GM23338 (cell line): ENCODE data around the gene FLT3. TPM values are rescaled to one million over a fixed set of nuclear protein-coding genes. Genes with fewer than 3 reads are reported as not detected.

ENCODE experiments used
- ATAC-seq: fragments of 200-7000 bp; cut with Tn5 transposase; 3 replicates; pipeline ENCODE4 v1.9.1; 2020
- DNase-seq: peaks from one replicate; pipeline ENCODE4 v3.0.0-alpha.2; 2015; ENCODE audit warnings: low spot score
- H2AFZ ChIP-seq: fragments of 200-600 bp; sonication (generic); 2 replicates; pipeline ENCODE4 v1.8.0; 2016; ENCODE audit warnings: antibody characterized with exemption, mild to moderate bottlenecking, moderate library complexity
- H3F3A ChIP-seq: fragments of 200-600 bp; sonication (generic); replicated peaks from 2 replicates; pipeline ENCODE4 v1.8.0; 2017; ENCODE audit warnings: antibody characterized with exemption, mixed run types, low read depth
- H3K27ac ChIP-seq: fragments of 200-600 bp; sonication (generic); 2 replicates; pipeline ENCODE4 v1.6.1; 2016; ENCODE audit warnings: low read depth
- H3K27me3 ChIP-seq: fragments of 200-600 bp; sonication (generic); 2 replicates; pipeline ENCODE4 v1.8.0; 2016; ENCODE audit warnings: mild to moderate bottlenecking, mixed run types, moderate library complexity; ENCODE audit not compliant: insufficient read depth
- H3K36me3 ChIP-seq: fragments of 200-600 bp; sonication (generic); 2 replicates; pipeline ENCODE4 v1.8.0; 2016; ENCODE audit warnings: mild to moderate bottlenecking; ENCODE audit not compliant: insufficient read depth
- H3K4me1 ChIP-seq: fragments of 200-600 bp; sonication (generic); 2 replicates; pipeline ENCODE4 v1.8.0; 2016; ENCODE audit warnings: mild to moderate bottlenecking, moderate library complexity; ENCODE audit not compliant: insufficient read depth
- H3K4me2 ChIP-seq: fragments of 200-600 bp; sonication (generic); 2 replicates; pipeline ENCODE4 v1.7.1; 2017; ENCODE audit warnings: mixed run types
- H3K4me3 ChIP-seq: fragments of 200-600 bp; sonication (generic); 2 replicates; pipeline ENCODE4 v1.6.1; 2016; ENCODE audit warnings: mixed run types
- H3K79me2 ChIP-seq: fragments of 200-600 bp; sonication (generic); replicated peaks from 2 replicates; pipeline ENCODE4 v1.8.0; 2017; ENCODE audit warnings: mild to moderate bottlenecking; ENCODE audit not compliant: insufficient read depth
- H3K9me2 ChIP-seq: fragments of 200-600 bp; sonication (generic); 2 replicates; pipeline ENCODE4 v1.8.0; 2017; ENCODE audit not compliant: insufficient read depth
- H4K20me1 ChIP-seq: fragments of 200-600 bp; sonication (generic); replicated peaks from 2 replicates; pipeline ENCODE4 v1.8.0; 2017; ENCODE audit warnings: mild to moderate bottlenecking; ENCODE audit not compliant: insufficient read depth
- H3K27ac Mint-ChIP-seq: 2 replicates; pipeline ENCODE4 v1.8.0; 2020; ENCODE audit warnings: inconsistent platforms, mild to moderate bottlenecking, moderate library complexity, mixed read lengths
- H3K27me3 Mint-ChIP-seq: 3 replicates; pipeline ENCODE4 v1.8.0; 2022; ENCODE audit warnings: low read depth, mild to moderate bottlenecking, moderate library complexity, mixed read lengths, inconsistent platforms; ENCODE audit not compliant: insufficient read depth, poor library complexity
- H3K36me3 Mint-ChIP-seq: 3 replicates; pipeline ENCODE4 v1.8.0; 2021; ENCODE audit warnings: low read depth, mild to moderate bottlenecking, inconsistent platforms, moderate library complexity, mixed read lengths
- H3K4me1 Mint-ChIP-seq: 3 replicates; pipeline ENCODE4 v1.8.0; 2020; ENCODE audit warnings: mild to moderate bottlenecking, inconsistent platforms, mixed read lengths
- H3K4me3 Mint-ChIP-seq: 3 replicates; pipeline ENCODE4 v1.8.0; 2021; ENCODE audit warnings: moderate library complexity, mild to moderate bottlenecking, inconsistent platforms, mixed read lengths
- H3K9me3 Mint-ChIP-seq: 3 replicates; pipeline ENCODE4 v1.8.0; 2020; ENCODE audit warnings: moderate library complexity, mild to moderate bottlenecking, inconsistent platforms, mixed read lengths
- CREB1 ChIP-seq: fragments of 250-450 bp; sonication (Bioruptor Pico); IDR thresholded peaks from 2 replicates; pipeline ENCODE4 v1.5.0; 2020; ENCODE audit warnings: low read depth, mild to moderate bottlenecking, moderate library complexity
- EZH2 ChIP-seq: fragments of 200-600 bp; sonication (generic); IDR thresholded peaks from one replicate; pipeline ENCODE4 v1.8.0; 2017; ENCODE audit warnings: antibody characterized with exemption, mild to moderate bottlenecking, low read depth; ENCODE audit not compliant: unreplicated experiment
- EZH2phosphoT487 ChIP-seq: fragments of 200-600 bp; sonication (generic); IDR thresholded peaks from one replicate; pipeline ENCODE4 v1.8.1; 2018; ENCODE audit warnings: antibody characterized with exemption; ENCODE audit not compliant: unreplicated experiment
- POLR2AphosphoS5 ChIP-seq: IDR thresholded peaks from 2 replicates; pipeline ENCODE4 v1.6.1; 2016; ENCODE audit warnings: antibody characterized with exemption, low read depth
- STAT1 ChIP-seq: IDR thresholded peaks from one replicate; pipeline ENCODE4 v1.6.1; 2016; ENCODE audit warnings: antibody characterized with exemption; ENCODE audit not compliant: unreplicated experiment
- ZNF114 ChIP-seq: fragments of 250-450 bp; sonication (Bioruptor Pico); IDR thresholded peaks from 2 replicates; pipeline ENCODE4 v1.5.0; 2020; ENCODE audit warnings: mild to moderate bottlenecking, moderate library complexity
- ZNF331 ChIP-seq: fragments of 250-450 bp; sonication (Bioruptor Pico); IDR thresholded peaks from 2 replicates; pipeline ENCODE4 v1.5.0; 2020; ENCODE audit warnings: low read depth, mild to moderate bottlenecking, moderate library complexity
- polyA plus RNA-seq: library from polyadenylated mRNA; unstranded; fragments of >200 nt; fragmentation: Nextera tagmentation; extraction: Ambion mirVana; gene quantifications from 2 replicates; pipeline ENCODE4 v1.2.1, GENCODE V29; 2016
- total RNA-seq: library from RNA; depleted of rRNA; stranded (reverse); fragments of >200 nt; shearing (Covaris generic); gene quantifications from 2 replicates; pipeline ENCODE4 v1.2.3, GENCODE V29; 2014
- TF ChIP-seq, protein P1 (sequence below): IDR thresholded peaks from one replicate; pipeline ENCODE4 v1.6.1; 2018; ENCODE audit warnings: antibody characterized with exemption; ENCODE audit not compliant: unreplicated experiment
- TF ChIP-seq, protein P2 (sequence below), 2 experiments: fragments of 200-600 bp in 1 of 2; sonication (generic) in 1 of 2; conservative IDR thresholded peaks; 2 replicates each; pipeline versions ENCODE4 v1.5.1 to v1.6.1; 2016 to 2017; ENCODE audit warnings: antibody characterized with exemption in 2 of 2, low read depth in 2 of 2, mild to moderate bottlenecking in 2 of 2, moderate library complexity in 1 of 2
- TF ChIP-seq, protein P3 (sequence below): IDR thresholded peaks from 2 replicates; pipeline ENCODE4 v1.6.1; 2016; ENCODE audit warnings: antibody characterized with exemption
- TF ChIP-seq, protein P4 (sequence below): fragments of 250-450 bp; sonication (Bioruptor Pico); IDR thresholded peaks from 2 replicates; pipeline ENCODE4 v1.5.0; 2020; ENCODE audit warnings: mild to moderate bottlenecking, moderate library complexity

The FLT3 gene
- total and polyA plus RNA-seq, 2 experiments from 2014 or later: 0.17 to 0.44 TPM

DNA sequence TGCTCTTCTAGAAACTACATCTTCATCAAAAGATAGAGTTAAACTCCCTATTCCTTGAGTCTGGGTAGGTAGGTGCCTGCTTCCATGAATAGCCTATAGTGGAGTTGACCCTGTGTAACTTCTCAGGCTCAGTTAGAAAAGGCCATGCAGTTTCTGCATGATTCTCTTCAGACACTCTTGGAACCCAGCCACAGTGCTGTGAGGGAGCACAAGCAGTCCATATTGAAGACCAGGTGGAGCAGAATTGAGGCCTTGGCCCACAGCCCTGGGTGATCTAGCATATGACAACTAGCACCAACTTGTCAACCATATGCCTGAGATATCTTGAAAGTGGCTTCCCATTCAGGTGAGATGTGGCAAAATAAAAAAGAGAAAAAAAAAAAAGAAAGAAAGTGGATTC is 27.7 kb upstream of the FLT3 start:
- TF ChIP-seq EZH2phosphoT487 (no peak), STAT1 (no peak), EZH2 (no peak), ZNF331 (CRISPR knock-in tag) (no peak), CREB1 (CRISPR knock-in tag) (no peak), POLR2AphosphoS5 (no peak), ZNF114 (CRISPR knock-in tag) (no peak)
- TF ChIP-seq, protein P1, sequence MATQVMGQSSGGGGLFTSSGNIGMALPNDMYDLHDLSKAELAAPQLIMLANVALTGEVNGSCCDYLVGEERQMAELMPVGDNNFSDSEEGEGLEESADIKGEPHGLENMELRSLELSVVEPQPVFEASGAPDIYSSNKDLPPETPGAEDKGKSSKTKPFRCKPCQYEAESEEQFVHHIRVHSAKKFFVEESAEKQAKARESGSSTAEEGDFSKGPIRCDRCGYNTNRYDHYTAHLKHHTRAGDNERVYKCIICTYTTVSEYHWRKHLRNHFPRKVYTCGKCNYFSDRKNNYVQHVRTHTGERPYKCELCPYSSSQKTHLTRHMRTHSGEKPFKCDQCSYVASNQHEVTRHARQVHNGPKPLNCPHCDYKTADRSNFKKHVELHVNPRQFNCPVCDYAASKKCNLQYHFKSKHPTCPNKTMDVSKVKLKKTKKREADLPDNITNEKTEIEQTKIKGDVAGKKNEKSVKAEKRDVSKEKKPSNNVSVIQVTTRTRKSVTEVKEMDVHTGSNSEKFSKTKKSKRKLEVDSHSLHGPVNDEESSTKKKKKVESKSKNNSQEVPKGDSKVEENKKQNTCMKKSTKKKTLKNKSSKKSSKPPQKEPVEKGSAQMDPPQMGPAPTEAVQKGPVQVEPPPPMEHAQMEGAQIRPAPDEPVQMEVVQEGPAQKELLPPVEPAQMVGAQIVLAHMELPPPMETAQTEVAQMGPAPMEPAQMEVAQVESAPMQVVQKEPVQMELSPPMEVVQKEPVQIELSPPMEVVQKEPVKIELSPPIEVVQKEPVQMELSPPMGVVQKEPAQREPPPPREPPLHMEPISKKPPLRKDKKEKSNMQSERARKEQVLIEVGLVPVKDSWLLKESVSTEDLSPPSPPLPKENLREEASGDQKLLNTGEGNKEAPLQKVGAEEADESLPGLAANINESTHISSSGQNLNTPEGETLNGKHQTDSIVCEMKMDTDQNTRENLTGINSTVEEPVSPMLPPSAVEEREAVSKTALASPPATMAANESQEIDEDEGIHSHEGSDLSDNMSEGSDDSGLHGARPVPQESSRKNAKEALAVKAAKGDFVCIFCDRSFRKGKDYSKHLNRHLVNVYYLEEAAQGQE: no peak
- TF ChIP-seq, protein P2, sequence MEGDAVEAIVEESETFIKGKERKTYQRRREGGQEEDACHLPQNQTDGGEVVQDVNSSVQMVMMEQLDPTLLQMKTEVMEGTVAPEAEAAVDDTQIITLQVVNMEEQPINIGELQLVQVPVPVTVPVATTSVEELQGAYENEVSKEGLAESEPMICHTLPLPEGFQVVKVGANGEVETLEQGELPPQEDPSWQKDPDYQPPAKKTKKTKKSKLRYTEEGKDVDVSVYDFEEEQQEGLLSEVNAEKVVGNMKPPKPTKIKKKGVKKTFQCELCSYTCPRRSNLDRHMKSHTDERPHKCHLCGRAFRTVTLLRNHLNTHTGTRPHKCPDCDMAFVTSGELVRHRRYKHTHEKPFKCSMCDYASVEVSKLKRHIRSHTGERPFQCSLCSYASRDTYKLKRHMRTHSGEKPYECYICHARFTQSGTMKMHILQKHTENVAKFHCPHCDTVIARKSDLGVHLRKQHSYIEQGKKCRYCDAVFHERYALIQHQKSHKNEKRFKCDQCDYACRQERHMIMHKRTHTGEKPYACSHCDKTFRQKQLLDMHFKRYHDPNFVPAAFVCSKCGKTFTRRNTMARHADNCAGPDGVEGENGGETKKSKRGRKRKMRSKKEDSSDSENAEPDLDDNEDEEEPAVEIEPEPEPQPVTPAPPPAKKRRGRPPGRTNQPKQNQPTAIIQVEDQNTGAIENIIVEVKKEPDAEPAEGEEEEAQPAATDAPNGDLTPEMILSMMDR (conservative IDR thresholded peaks at IDR 0.05; ENCODE audit: low read depth in 2 of 2): no peak
- TF ChIP-seq, protein P3, sequence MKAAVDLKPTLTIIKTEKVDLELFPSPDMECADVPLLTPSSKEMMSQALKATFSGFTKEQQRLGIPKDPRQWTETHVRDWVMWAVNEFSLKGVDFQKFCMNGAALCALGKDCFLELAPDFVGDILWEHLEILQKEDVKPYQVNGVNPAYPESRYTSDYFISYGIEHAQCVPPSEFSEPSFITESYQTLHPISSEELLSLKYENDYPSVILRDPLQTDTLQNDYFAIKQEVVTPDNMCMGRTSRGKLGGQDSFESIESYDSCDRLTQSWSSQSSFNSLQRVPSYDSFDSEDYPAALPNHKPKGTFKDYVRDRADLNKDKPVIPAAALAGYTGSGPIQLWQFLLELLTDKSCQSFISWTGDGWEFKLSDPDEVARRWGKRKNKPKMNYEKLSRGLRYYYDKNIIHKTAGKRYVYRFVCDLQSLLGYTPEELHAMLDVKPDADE: no peak
- TF ChIP-seq, protein P4, sequence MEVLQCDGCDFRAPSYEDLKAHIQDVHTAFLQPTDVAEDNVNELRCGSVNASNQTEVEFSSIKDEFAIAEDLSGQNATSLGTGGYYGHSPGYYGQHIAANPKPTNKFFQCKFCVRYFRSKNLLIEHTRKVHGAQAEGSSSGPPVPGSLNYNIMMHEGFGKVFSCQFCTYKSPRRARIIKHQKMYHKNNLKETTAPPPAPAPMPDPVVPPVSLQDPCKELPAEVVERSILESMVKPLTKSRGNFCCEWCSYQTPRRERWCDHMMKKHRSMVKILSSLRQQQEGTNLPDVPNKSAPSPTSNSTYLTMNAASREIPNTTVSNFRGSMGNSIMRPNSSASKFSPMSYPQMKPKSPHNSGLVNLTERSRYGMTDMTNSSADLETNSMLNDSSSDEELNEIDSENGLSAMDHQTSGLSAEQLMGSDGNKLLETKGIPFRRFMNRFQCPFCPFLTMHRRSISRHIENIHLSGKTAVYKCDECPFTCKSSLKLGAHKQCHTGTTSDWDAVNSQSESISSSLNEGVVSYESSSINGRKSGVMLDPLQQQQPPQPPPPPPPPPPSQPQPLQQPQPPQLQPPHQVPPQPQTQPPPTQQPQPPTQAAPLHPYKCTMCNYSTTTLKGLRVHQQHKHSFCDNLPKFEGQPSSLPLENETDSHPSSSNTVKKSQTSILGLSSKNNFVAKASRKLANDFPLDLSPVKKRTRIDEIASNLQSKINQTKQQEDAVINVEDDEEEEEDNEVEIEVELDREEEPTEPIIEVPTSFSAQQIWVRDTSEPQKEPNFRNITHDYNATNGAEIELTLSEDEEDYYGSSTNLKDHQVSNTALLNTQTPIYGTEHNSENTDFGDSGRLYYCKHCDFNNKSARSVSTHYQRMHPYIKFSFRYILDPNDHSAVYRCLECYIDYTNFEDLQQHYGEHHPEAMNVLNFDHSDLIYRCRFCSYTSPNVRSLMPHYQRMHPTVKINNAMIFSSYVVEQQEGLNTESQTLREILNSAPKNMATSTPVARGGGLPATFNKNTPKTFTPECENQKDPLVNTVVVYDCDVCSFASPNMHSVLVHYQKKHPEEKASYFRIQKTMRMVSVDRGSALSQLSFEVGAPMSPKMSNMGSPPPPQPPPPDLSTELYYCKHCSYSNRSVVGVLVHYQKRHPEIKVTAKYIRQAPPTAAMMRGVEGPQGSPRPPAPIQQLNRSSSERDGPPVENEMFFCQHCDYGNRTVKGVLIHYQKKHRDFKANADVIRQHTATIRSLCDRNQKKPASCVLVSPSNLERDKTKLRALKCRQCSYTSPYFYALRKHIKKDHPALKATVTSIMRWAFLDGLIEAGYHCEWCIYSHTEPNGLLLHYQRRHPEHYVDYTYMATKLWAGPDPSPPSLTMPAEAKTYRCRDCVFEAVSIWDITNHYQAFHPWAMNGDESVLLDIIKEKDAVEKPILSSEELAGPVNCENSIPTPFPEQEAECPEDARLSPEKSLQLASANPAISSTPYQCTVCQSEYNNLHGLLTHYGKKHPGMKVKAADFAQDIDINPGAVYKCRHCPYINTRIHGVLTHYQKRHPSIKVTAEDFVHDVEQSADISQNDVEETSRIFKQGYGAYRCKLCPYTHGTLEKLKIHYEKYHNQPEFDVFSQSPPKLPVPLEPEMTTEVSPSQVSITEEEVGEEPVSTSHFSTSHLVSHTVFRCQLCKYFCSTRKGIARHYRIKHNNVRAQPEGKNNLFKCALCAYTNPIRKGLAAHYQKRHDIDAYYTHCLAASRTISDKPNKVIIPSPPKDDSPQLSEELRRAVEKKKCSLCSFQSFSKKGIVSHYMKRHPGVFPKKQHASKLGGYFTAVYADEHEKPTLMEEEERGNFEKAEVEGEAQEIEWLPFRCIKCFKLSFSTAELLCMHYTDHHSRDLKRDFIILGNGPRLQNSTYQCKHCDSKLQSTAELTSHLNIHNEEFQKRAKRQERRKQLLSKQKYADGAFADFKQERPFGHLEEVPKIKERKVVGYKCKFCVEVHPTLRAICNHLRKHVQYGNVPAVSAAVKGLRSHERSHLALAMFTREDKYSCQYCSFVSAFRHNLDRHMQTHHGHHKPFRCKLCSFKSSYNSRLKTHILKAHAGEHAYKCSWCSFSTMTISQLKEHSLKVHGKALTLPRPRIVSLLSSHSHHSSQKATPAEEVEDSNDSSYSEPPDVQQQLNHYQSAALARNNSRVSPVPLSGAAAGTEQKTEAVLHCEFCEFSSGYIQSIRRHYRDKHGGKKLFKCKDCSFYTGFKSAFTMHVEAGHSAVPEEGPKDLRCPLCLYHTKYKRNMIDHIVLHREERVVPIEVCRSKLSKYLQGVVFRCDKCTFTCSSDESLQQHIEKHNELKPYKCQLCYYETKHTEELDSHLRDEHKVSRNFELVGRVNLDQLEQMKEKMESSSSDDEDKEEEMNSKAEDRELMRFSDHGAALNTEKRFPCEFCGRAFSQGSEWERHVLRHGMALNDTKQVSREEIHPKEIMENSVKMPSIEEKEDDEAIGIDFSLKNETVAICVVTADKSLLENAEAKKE: no peak
- H4K20me1 ChIP-seq: no peaks in the 10 kb centered on the region
- no peak overlapping the region for H3K27ac ChIP-seq
- Mint-ChIP-seq H3K27ac (no peak overlapping the region), H3K36me3 (no peaks in the 10 kb centered on the region), H3K4me3 (no peak overlapping the region), H3K9me3 (no peaks in the 10 kb centered on the region), H3K27me3 (peaks cover 3% of the 10 kb centered on the region), H3K4me1 (no peaks in the 10 kb centered on the region)
- H3K36me3 ChIP-seq: no peaks in the 10 kb centered on the region
- no peaks in the 10 kb centered on the region for H3K79me2 ChIP-seq
- H3K9me2 ChIP-seq: no peaks in the 10 kb centered on the region
- no peaks in the 10 kb centered on the region for H3K27me3 ChIP-seq
- no peak for DNase-seq
- ATAC-seq: no peak
- H3K4me2 ChIP-seq: no peak overlapping the region
- H2AFZ ChIP-seq: no peak overlapping the region
- H3F3A ChIP-seq: no peaks in the 10 kb centered on the region
- no peak overlapping the region for H3K4me3 ChIP-seq
- H3K4me1 ChIP-seq: no peaks in the 10 kb centered on the region
